ENCODE results near the gene CHDH.

The CHDH gene

GRCh38 chr3:53804697-53805462 is 41.3 kb downstream of the CHDH start:
- Histone ChIP-seq H3K9me3 (no peaks in the 10 kb centered on the region), H3K4me1 (no peaks in the 10 kb centered on the region), H3K27me3 (ENCODE audit: low read depth) (no peaks in the 10 kb centered on the region), H3K36me3 (replicated peaks) (no peaks in the 10 kb centered on the region), H3K4me3 (no peak overlapping the region)
- DNase-seq (ENCODE audit: low spot score in 2 of 2), result peak in 1 of 2 experiments; percentile 22
- in situ Hi-C loops (cut with MboI; ENCODE audit: low sequenced_read_pairs), result no loop called here

DNA sequence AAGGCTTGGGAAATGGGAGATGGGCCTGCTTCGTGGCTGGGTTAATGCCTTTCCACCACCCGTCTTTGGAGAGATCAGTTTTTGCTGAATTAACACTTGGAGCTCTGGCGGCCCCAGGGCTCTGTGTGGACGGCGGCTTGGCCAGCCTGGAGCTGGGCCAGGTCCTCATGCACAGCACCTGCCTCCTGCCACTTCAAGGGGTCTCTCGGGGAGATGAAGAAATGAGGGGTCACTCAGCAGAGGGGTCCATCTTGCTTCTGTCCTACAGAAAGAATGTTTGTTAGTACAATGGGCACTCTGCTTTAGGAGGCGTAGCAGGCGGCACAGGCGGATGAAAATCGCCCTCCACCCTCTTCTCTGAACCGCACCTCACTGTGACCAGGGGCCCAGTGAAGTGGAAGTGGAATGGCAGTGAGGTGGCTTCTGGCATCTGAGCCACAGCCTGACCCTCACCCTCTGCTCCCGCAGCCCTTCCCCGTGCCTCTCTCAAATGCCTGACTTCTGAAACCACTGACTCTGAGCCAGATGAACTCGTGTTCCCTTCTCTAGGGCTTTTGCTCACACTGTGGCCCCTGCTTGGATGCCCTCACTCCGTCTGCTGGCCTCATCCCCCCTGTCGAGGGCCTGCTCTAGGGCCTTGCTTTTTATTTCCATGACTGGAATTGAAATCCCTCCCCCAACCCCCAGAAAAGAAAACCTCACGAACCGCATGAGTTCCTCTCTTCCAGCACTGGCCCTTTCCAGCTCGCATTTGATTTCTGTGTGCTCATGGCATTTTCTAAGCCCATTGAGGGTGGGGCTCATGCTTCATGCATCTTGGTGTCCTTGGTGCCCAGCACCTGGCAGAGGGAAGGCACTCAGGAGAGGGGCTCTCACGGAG is 42.2 kb downstream of the CHDH start:
- DNase-seq (ENCODE audit: low spot score in 2 of 2), result no peak

GRCh38 chr3:53803124-53803815 is 42.9 kb downstream of the CHDH start:
- no peak for DNase-seq (ENCODE audit: low spot score in 2 of 2)
- Histone ChIP-seq H3K9me3 (no peaks in the 10 kb centered on the region), H3K4me3 (no peak overlapping the region), H3K4me1 (no peaks in the 10 kb centered on the region), H3K36me3 (replicated peaks) (no peaks in the 10 kb centered on the region), H3K27me3 (ENCODE audit: low read depth) (no peaks in the 10 kb centered on the region)
- in situ Hi-C loops (cut with MboI; ENCODE audit: low sequenced_read_pairs), result no loop called here

More for the DNA sequence above, 42.2 kb downstream of the CHDH start:
- H3K36me3 ChIP-seq (replicated peaks), result no peaks in the 10 kb centered on the region
- in situ Hi-C loops (cut with MboI; ENCODE audit: low sequenced_read_pairs), result no loop called here
- H3K4me1 ChIP-seq, result no peaks in the 10 kb centered on the region
- no peaks in the 10 kb centered on the region for H3K9me3 ChIP-seq
- H3K27me3 ChIP-seq (ENCODE audit: low read depth), result no peaks in the 10 kb centered on the region
- no peak overlapping the region for H3K4me3 ChIP-seq

- in situ Hi-C loops (cut with MboI; ENCODE audit: low sequenced_read_pairs), result no loop called here
- no peaks in the 10 kb centered on the region for H3K27me3 ChIP-seq (ENCODE audit: low read depth)
These were observed 43.9 kb downstream of the CHDH start for GRCh38 chr3:53802256-53802880.

GRCh38 chr3:53801319-53801718 is 44.9 kb downstream of the CHDH start:
- H3K9me3 ChIP-seq, result no peaks in the 10 kb centered on the region
- H3K4me1 ChIP-seq, result no peaks in the 10 kb centered on the region
- in situ Hi-C loops (cut with MboI; ENCODE audit: low sequenced_read_pairs), result no loop called here
- H3K36me3 ChIP-seq (replicated peaks), result no peaks in the 10 kb centered on the region
- no peak for DNase-seq (ENCODE audit: low spot score in 2 of 2)
- H3K4me3 ChIP-seq, result no peak overlapping the region
- no peaks in the 10 kb centered on the region for H3K27me3 ChIP-seq (ENCODE audit: low read depth)

More at GRCh38 chr3:53802256-53802880, 43.9 kb downstream of the CHDH start:
- no peaks in the 10 kb centered on the region for H3K4me1 ChIP-seq
- H3K36me3 ChIP-seq (replicated peaks), result no peaks in the 10 kb centered on the region
- no peak overlapping the region for H3K4me3 ChIP-seq
- H3K9me3 ChIP-seq, result no peaks in the 10 kb centered on the region
- DNase-seq (ENCODE audit: low spot score in 2 of 2), result no peak

- no peaks in the 10 kb centered on the region for H3K9me3 ChIP-seq
- H3K4me1 ChIP-seq, result no peaks in the 10 kb centered on the region
- no peak overlapping the region for H3K4me3 ChIP-seq
- no peaks in the 10 kb centered on the region for H3K36me3 ChIP-seq (replicated peaks)
- DNase-seq (ENCODE audit: low spot score in 2 of 2), result no peak
- in situ Hi-C loops (cut with MboI; ENCODE audit: low sequenced_read_pairs), result no loop called here
- H3K27me3 ChIP-seq (ENCODE audit: low read depth), result no peaks in the 10 kb centered on the region
These were observed 45.9 kb downstream of the CHDH start for GRCh38 chr3:53800041-53800906.

GRCh38 chr3:53799338-53799865 is 46.8 kb downstream of the CHDH start:
- Histone ChIP-seq H3K36me3 (replicated peaks) (no peaks in the 10 kb centered on the region), H3K9me3 (no peaks in the 10 kb centered on the region), H3K27me3 (ENCODE audit: low read depth) (no peaks in the 10 kb centered on the region), H3K4me3 (no peak overlapping the region), H3K4me1 (no peaks in the 10 kb centered on the region)
- no peak for DNase-seq (ENCODE audit: low spot score in 2 of 2)
- in situ Hi-C loops (cut with MboI; ENCODE audit: low sequenced_read_pairs), result no loop called here

DNA sequence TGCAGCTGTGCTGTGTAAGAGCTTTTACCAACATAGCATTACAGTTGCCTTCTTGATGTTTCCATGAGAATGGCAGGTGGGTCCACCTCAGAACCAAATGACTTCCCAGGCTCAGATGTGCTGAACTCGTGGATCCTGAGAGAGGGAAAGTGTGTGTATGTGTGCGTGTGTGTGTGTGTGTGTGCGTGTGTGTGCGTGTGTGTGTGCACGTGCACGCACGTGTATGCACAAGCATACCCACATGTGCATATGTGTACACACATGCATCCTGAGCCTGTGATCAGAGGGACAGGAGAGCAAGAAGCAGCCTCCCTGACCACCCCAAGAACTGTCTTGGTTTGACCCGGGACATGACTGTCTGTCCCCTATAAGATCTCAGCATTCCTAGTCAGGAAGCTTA is 48.1 kb downstream of the CHDH start:
- H3K9me3 ChIP-seq, result no peaks in the 10 kb centered on the region
- H3K36me3 ChIP-seq (replicated peaks), result no peaks in the 10 kb centered on the region
- in situ Hi-C loops (cut with MboI; ENCODE audit: low sequenced_read_pairs), result no loop called here
- no peak overlapping the region for H3K4me3 ChIP-seq
- no peak for DNase-seq (ENCODE audit: low spot score in 2 of 2)
- no peaks in the 10 kb centered on the region for H3K27me3 ChIP-seq (ENCODE audit: low read depth)
- no peaks in the 10 kb centered on the region for H3K4me1 ChIP-seq

DNA sequence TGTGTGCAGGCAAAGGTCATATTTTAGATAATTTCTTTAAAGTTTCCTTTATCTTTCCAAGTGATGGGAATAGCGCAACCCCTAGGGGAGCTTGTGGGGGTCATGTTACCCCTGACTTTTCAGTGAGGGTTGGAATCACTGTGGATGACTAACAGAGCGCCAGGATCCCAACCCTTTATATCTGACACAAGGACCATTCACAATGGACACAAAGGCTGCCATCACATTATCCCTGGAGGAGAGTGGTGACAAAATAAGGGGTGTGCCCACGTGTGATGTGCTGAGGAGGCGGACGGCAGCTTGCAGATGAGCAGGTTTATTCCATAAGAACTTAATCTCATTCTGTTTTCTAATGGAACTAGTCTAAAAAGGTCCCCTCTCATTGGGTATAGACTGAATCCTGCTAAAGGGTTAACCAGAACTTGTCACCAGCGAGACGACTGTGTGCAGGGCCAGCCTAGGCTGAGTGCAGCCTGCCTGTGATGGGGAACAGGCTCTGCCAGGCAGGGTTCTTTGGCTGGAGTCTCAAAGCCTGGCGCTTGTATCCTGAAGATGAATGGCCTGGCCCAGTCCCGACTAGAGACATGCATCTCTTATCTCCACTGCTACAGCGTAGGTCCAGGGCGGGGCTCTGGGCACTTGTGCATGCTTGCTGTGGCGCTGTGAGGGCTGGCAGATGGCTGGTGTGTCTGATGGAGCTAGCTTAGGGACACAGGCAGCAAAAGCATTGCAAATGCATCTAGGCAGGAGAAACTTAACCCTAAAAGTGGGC is 50.2 kb downstream of the CHDH start:
- no peaks in the 10 kb centered on the region for H3K9me3 ChIP-seq
- no peaks in the 10 kb centered on the region for H3K36me3 ChIP-seq (replicated peaks)
- no peak for DNase-seq (ENCODE audit: low spot score in 2 of 2)
- in situ Hi-C loops (cut with MboI; ENCODE audit: low sequenced_read_pairs), result no loop called here
- no peaks in the 10 kb centered on the region for H3K27me3 ChIP-seq (ENCODE audit: low read depth)
- no peak overlapping the region for H3K4me3 ChIP-seq
- H3K4me1 ChIP-seq, result no peaks in the 10 kb centered on the region

GRCh38 chr3:53795176-53795575 is 51.0 kb downstream of the CHDH start:
- H3K36me3 ChIP-seq (replicated peaks), result no peaks in the 10 kb centered on the region
- no peaks in the 10 kb centered on the region for H3K27me3 ChIP-seq (ENCODE audit: low read depth)
- H3K4me1 ChIP-seq, result no peaks in the 10 kb centered on the region
- in situ Hi-C loops (cut with MboI; ENCODE audit: low sequenced_read_pairs), result no loop called here
- DNase-seq (ENCODE audit: low spot score in 2 of 2), result no peak
- H3K4me3 ChIP-seq, result no peak overlapping the region
- H3K9me3 ChIP-seq, result no peaks in the 10 kb centered on the region

GRCh38 chr3:53794597-53794996 is 51.6 kb downstream of the CHDH start:
- no peak for DNase-seq (ENCODE audit: low spot score in 2 of 2)
- in situ Hi-C loops (cut with MboI; ENCODE audit: low sequenced_read_pairs), result no loop called here

GRCh38 chr3:53792866-53793265 is 53.4 kb downstream of the CHDH start:
- no peaks in the 10 kb centered on the region for H3K4me1 ChIP-seq
- in situ Hi-C loops (cut with MboI; ENCODE audit: low sequenced_read_pairs), result no loop called here
- no peaks in the 10 kb centered on the region for H3K36me3 ChIP-seq (replicated peaks)
- no peaks in the 10 kb centered on the region for H3K27me3 ChIP-seq (ENCODE audit: low read depth)
- H3K4me3 ChIP-seq, result no peak overlapping the region
- no peaks in the 10 kb centered on the region for H3K9me3 ChIP-seq
- DNase-seq (ENCODE audit: low spot score in 2 of 2), result no peak

More at GRCh38 chr3:53794597-53794996, 51.6 kb downstream of the CHDH start:
- Histone ChIP-seq H3K36me3 (replicated peaks) (no peaks in the 10 kb centered on the region), H3K4me1 (no peaks in the 10 kb centered on the region), H3K27me3 (ENCODE audit: low read depth) (no peaks in the 10 kb centered on the region), H3K9me3 (no peaks in the 10 kb centered on the region), H3K4me3 (no peak overlapping the region)

Measured in HAP-1 (cell line).